ENCODE data around the gene NDOR1. TPM values are rescaled to one million over a fixed set of nuclear protein-coding genes. Genes with fewer than 3 reads are reported as not detected.

NDOR1 gene
- total RNA-seq, 1 donor from 2014 or later: 2.8 TPM

DNA sequence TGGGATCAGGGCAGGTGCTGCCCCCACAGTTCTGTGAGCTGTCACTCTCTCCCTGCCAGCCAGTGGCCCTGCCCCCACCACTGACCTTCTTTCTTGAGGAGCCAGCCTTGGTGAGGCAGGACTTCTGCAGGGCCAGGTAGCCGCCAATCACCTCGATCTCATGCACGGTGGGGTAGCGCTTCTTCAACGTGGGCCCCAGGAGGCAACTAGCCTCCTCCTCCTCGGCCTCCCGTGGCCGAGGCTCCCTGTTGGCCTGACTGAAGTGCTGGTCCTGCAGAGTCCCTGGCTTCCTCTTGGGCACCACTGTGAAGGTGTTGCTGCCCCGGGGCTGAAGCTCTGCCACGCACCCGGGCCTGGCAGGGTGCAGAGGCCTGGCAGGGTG is 6.6 kb upstream of the NDOR1 start:
- no peak for DNase-seq

- no peak for DNase-seq
These were observed 5.9 kb upstream of the NDOR1 start for GRCh38 chr9:137199411-137200121.

GRCh38 chr9:137200311-137201204 is 4.9 kb upstream of the NDOR1 start, which contains the start of gene TPRN:
Gene TPRN, minus strand, starts transcription at chr9:137200741. Its CDS starts 30 bp downstream, at chr9:137200711.
- peak; percentile 99 for DNase-seq

- DNase-seq: no peak
These were observed 4.2 kb upstream of the NDOR1 start for GRCh38 chr9:137201205-137201868.

DNA sequence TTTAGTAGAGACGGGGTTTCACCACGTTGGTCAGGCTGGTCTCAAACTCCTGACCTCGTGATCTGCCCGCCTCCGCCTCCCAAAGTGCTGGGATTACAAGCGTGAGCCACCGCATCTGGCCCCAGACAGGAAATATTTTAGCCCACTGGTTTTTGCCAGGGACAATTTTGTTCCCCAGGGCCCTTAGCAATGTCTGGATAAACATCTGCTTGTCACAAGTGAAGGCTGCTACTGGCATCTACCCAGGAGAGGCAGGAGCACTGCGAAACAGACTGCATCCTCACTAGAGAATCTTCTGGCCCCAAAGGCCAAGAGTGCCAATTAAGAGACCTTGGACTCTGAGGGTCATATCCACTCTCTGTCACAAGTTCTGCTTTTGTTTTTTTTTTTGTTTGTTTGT is 2.5 kb upstream of the NDOR1 start:
- no peak for DNase-seq

- DNase-seq: no peak
These were observed 772 bp upstream of the NDOR1 start for GRCh38 chr9:137204731-137205125.

- no peak for DNase-seq
These were observed 1.1 kb downstream of the NDOR1 start for GRCh38 chr9:137206602-137207001.

GRCh38 chr9:137211532-137211931 is 6.0 kb downstream of the NDOR1 start:
- no peak for DNase-seq

DNA sequence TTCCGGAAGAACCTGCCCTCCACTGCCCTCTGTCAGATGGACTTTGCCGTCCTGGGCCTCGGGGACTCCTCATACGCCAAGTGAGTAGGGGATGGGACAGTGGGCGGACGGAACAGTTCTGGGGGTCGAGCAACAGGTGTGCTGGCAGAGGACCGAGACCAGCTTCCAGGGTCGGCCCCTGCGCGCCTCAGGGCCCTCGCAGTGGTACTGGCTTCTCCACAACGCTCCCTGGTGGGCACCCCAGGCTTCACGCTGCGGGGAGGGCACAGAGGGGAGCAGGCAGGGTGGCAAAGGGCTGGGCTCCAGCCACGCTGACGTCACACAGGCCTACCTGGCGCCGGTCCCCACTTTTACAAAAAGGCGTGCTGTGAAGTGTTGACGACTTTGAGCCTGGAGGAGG is 7.0 kb downstream of the NDOR1 start:
- no peak for DNase-seq

- DNase-seq: no peak
These were observed 7.9 kb downstream of the NDOR1 start for GRCh38 chr9:137213160-137214060.

GRCh38 chr9:137214620-137215019 is 9.1 kb downstream of the NDOR1 start:
- no peak for DNase-seq

DNA sequence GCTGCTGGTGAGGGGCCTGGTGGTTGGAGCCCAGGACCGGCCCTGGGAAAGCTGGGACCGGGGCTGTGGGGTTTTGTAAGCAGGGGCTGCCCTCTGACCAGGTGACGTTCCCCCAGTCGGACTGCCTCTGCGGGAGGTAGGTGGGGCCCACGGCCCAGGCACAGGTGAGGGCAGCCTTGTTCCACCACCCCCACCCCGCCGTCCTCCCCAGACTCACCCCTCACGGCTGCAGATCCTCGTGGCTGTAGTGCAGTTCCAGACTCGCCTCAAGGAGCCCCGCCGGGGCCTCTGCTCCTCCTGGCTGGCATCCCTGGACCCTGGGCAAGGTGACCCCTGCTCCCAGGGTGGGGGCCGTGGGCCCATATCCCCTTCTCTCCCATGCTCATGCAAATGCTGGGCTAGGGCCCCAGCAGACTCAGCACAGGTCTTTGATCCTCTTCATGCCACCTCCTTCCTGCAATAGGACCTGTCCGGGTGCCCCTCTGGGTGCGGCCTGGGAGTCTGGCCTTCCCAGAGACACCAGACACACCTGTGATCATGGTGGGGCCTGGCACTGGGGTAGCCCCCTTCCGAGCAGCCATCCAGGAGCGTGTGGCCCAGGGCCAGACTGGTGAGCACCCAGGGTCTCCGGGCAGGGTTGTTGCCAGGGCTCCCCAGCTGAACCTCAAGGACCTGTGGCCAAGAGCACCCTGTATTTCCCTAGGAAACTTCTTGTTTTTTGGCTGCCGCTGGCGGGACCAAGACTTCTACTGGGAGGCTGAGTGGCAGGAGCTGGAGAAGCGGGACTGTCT is 9.9 kb downstream of the NDOR1 start:
- no peak for DNase-seq

DNA sequence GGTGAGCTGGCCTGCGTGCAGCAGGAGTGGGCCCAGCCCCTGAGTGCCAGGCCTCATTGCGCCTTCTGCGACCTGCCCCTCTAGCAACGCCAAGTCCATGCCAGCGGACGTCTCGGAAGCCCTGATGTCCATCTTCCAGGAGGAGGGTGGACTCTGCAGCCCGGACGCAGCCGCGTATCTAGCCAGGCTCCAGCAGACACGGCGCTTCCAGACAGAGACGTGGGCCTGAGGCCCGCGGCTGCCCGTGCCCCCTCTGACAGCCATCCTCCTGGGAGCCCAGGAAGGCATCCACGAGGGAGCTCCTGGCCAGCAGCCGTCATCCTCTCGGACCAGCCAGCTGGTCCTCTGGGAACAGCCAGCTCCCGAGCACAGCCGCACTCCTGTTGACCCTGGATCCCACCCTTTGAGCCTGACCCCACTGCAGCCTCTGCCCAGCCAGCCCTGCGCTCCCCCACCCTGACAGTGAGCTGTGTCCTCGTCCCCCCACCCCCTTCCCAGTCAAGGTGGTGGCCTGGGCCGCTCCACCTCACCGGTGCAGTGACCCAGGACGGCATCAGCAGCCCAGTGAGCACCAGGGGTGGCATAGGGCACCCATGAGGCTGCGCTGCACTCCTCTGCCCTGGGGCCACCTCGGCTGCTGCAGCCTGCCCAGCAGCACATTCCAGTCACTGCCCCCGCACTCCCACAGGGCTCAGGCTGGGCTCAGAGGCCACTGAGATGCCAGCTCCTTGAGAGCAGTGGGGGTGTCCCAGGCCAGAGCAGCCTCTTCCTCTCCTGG is 10.9 kb downstream of the NDOR1 start:
- DNase-seq: no peak

- no peak for DNase-seq
These were observed 12.0 kb downstream of the NDOR1 start for GRCh38 chr9:137217276-137218211.

GRCh38 chr9:137218212-137218753 is 12.8 kb downstream of the NDOR1 start:
- no peak for DNase-seq

- no peak for DNase-seq
These were observed 13.3 kb downstream of the NDOR1 start for GRCh38 chr9:137218754-137219271.

DNA sequence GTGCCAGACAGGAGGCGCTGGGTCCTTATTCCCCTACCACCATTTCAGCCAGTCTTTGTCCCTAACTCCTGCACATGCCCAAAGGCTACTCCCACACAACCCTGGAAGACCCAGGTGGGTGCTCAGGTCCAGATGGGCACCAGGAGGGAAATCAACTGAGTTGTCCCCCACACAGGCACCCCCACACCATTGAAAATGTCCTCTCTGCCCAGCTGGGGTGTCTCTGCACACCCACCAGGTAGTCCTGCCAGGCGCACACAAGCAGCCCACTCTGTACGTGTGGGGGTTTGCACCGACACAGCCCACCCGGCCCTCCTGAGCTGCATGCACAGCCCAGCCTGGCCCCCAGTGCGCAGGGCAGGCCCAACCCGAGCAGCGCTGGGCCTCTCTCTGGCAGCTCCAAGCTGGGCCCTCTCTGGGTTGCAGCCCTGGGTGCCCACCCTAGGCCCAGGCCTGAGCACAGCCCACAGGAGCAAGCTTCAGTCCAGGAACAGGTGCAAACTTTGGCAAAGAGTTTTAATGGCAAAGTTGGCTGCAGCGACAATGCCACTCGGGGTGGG is 14.3 kb downstream of the NDOR1 start:
- DNase-seq: no peak
